MCF 10A (cell line): ENCODE results near the gene KAT2B. TPM values are rescaled to one million over a fixed set of nuclear protein-coding genes. Genes with fewer than 3 reads are reported as not detected.

Experiments used
- BruUV-seq: library from RNA; stranded (reverse); fragments of 400-500 nt; replicated peaks from 2 replicates; lab custom pipeline; 2021; lab: Mats Ljungman, UMichigan
- CTCF ChIA-PET: fragments of 300-600 bp; sonication (Branson Sonifier 250); formaldehyde crosslinking; extraction: SDS; loops from one replicate; lab custom pipeline; 2021; ENCODE audit warnings: antibody characterized with exemption, inconsistent platforms; lab: Yijun Ruan, JAX
- POLR2A ChIA-PET: fragments of 300-600, 350-650 bp; sonication (Branson Sonifier 250); formaldehyde crosslinking; extraction: SDS; loops from one replicate; lab custom pipeline; 2020; ENCODE audit warnings: antibody characterized with exemption, inconsistent platforms; lab: Yijun Ruan, JAX
- DNase-seq: peaks from one replicate; pipeline ENCODE4 v3.0.0-alpha.2; 2018; ENCODE audit not compliant: unreplicated experiment
- H3K27ac Mint-ChIP-seq: one replicate; pipeline ENCODE4 v1.8.0; 2022; ENCODE audit warnings: mild to moderate bottlenecking, low read depth, mixed read lengths; ENCODE audit not compliant: unreplicated experiment
- H3K27me3 Mint-ChIP-seq: one replicate; pipeline ENCODE4 v1.8.0; 2022; ENCODE audit warnings: mixed read lengths; ENCODE audit not compliant: insufficient read depth, unreplicated experiment
- H3K36me3 Mint-ChIP-seq: one replicate; pipeline ENCODE4 v1.8.0; 2022; ENCODE audit warnings: mild to moderate bottlenecking, moderate library complexity, mixed read lengths; ENCODE audit not compliant: insufficient read depth, unreplicated experiment
- H3K4me1 Mint-ChIP-seq: one replicate; pipeline ENCODE4 v1.8.0; 2022; ENCODE audit warnings: mixed read lengths; ENCODE audit not compliant: insufficient read depth, unreplicated experiment
- H3K4me3 Mint-ChIP-seq: one replicate; pipeline ENCODE4 v1.8.0; 2022; ENCODE audit warnings: mild to moderate bottlenecking, moderate library complexity, mixed read lengths; ENCODE audit not compliant: unreplicated experiment
- H3K9me3 Mint-ChIP-seq: one replicate; pipeline ENCODE4 v1.8.0; 2022; ENCODE audit warnings: mixed read lengths; ENCODE audit not compliant: unreplicated experiment
- CTCF ChIP-seq: fragments of 200-600 bp; IDR thresholded peaks from one replicate; pipeline ENCODE4 v1.8.0; 2022; ENCODE audit warnings: antibody characterized with exemption, mild to moderate bottlenecking; ENCODE audit not compliant: unreplicated experiment
- intact Hi-C: fragments of 100-400 bp; cut with micrococcal nuclease; formaldehyde crosslinking; loops from 2 replicates; pipeline ENCODE4 v1.14.1; 2022
- total RNA-seq: library from RNA; stranded (reverse); gene quantifications from 2 replicates; pipeline ENCODE4 v1.2.3, GENCODE V29; 2022

Gene KAT2B
- total RNA-seq, 1 experiment from 2014 or later, result 9.4 TPM

GRCh38 chr3:20040548-20041196 lies 426 bp downstream of the KAT2B start:
- H3K27me3 Mint-ChIP-seq, result no peaks in the 10 kb centered on the region
- intact Hi-C loops, result loop anchor here (1.0 to 5.0 kb wide), 4 partner anchors 14 to 153 kb away; partner anchors contain the start of genes RAB5A and SGO1
- H3K9me3 Mint-ChIP-seq, result no peaks in the 10 kb centered on the region
- ChIA-PET POLR2A (interaction anchor here (0.7 to 6.0 kb wide), 14 partner anchors 10 to 796 kb away, joined by 3 to 88 read pairs (median 5); partner anchors contain the start of genes RAB5A and SGO1), CTCF (interaction anchor here (0.5 to 3.0 kb wide), 15 partner anchors 13 to 1972 kb away, joined by 3 to 19 read pairs (median 4); partner anchors contain the start of gene SGO1)
- no peak for TF ChIP-seq CTCF
- no TSS peak for BruUV-seq
- H3K36me3 Mint-ChIP-seq, result no peaks in the 10 kb centered on the region
- DNase-seq, result peak; percentile 77
- H3K4me1 Mint-ChIP-seq, result peaks cover 23% of the 10 kb centered on the region
- H3K27ac Mint-ChIP-seq, result peak overlapping the region; percentile 70
- peak overlapping the region; percentile 95 for H3K4me3 Mint-ChIP-seq

- POLR2A ChIA-PET, result interaction anchor here (0.6 to 6.0 kb wide), 14 partner anchors 10 to 797 kb away, joined by 3 to 88 read pairs (median 5); partner anchors contain the start of genes RAB5A and SGO1
- Mint-ChIP-seq H3K4me3 (peak overlapping the region; percentile 95), H3K36me3 (no peaks in the 10 kb centered on the region), H3K27ac (peak overlapping the region; percentile 70), H3K27me3 (no peaks in the 10 kb centered on the region), H3K9me3 (no peaks in the 10 kb centered on the region), H3K4me1 (peaks cover 23% of the 10 kb centered on the region)
- CTCF ChIA-PET, result interaction anchor here (0.5 to 3.0 kb wide), 13 partner anchors 12 to 1119 kb away, joined by 3 to 19 read pairs (median 4); partner anchors contain the start of gene SGO1
- BruUV-seq, result no TSS peak
- intact Hi-C loops, result loop anchor here (2.0 to 5.0 kb wide), 3 partner anchors 14 to 154 kb away; partner anchors contain the start of gene RAB5A
- peak; percentile 69 for DNase-seq
- no peak for TF ChIP-seq CTCF
These were observed 1.0 kb downstream of the KAT2B start for GRCh38 chr3:20041197-20041780.

- DNase-seq, result no peak
- H3K27ac Mint-ChIP-seq, result no peak overlapping the region
- no peaks in the 10 kb centered on the region for H3K27me3 Mint-ChIP-seq
- H3K9me3 Mint-ChIP-seq, result no peaks in the 10 kb centered on the region
- no TSS peak for BruUV-seq
- H3K4me3 Mint-ChIP-seq, result peak overlapping the region; percentile 95
- no peak for TF ChIP-seq CTCF
- peaks cover 23% of the 10 kb centered on the region for H3K4me1 Mint-ChIP-seq
- CTCF ChIA-PET, result interaction anchor here (0.6 to 3.0 kb wide), 6 partner anchors 11 to 1249 kb away, joined by 3 to 19 read pairs (median 4); no protein-coding TSS in a partner anchor
- POLR2A ChIA-PET, result interaction anchor here (0.6 to 6.0 kb wide), 6 partner anchors 9 to 143 kb away, joined by 3 to 88 read pairs (median 11); partner anchors contain the start of gene SGO1
- intact Hi-C loops, result loop anchor here (5.0 kb wide), 1 partner anchor 155 kb away; no protein-coding TSS in a partner anchor
- no peaks in the 10 kb centered on the region for H3K36me3 Mint-ChIP-seq
These were observed 2.1 kb downstream of the KAT2B start for GRCh38 chr3:20042331-20042730.
